ENCODE results near the gene LAMA2. TPM values are rescaled to one million over a fixed set of nuclear protein-coding genes. Genes with fewer than 3 reads are reported as not detected.

LAMA2 gene
- total and polyA plus RNA-seq, 2 donors (not counting 3 experiments of a cell fraction or from before 2014, with no cell fraction given): 0.51 to 0.75 TPM

GRCh38 chr6:129481706-129482105 lies 598.8 kb downstream of the LAMA2 start:
- no peaks in the 10 kb centered on the region for H4K20me1 ChIP-seq (replicated peaks; ENCODE audit: control insufficient read depth, extremely low read depth, insufficient read depth, low read length)
- no peaks in the 10 kb centered on the region for H3K9me1 ChIP-seq (replicated peaks; ENCODE audit: control insufficient read depth, extremely low read depth, insufficient read depth, low read length)
- H3K4me3 ChIP-seq (replicated peaks in 1 of 3; ENCODE audit: insufficient read depth in 1 of 3, low read depth in 1 of 3, low read length in 3 of 3): no peak overlapping the region
- H3K79me2 ChIP-seq (ENCODE audit: control insufficient read depth, insufficient read depth, low read length): no peaks in the 10 kb centered on the region
- TF ChIP-seq GATA2 (IDR thresholded peaks at IDR 0.05; ENCODE audit: insufficient read depth, insufficient read length, low read depth, low read length) (no peak), CTCF (IDR thresholded peaks at IDR 0.05; ENCODE audit: extremely low read depth in 1 of 2, insufficient read depth in 1 of 2, low read depth in 1 of 2, low read length in 2 of 2) (no peak), JUN (IDR thresholded peaks at IDR 0.05; ENCODE audit: borderline replicate concordance, insufficient read depth, insufficient read length, low read depth) (no peak), EZH2 (IDR thresholded peaks at IDR 0.05; ENCODE audit: borderline replicate concordance, low read depth, low read length, severe bottlenecking) (no peak), POLR2AphosphoS5 (IDR thresholded peaks at IDR 0.05; ENCODE audit: insufficient read depth, low read depth, low read length) (no peak), POLR2A (IDR thresholded peaks at IDR 0.05; ENCODE audit: low read depth, low read length) (no peak)
- FAIRE-seq (no peak), DNase-seq (ENCODE audit: low read depth, low spot score) (no peak)
- no peaks in the 10 kb centered on the region for H3K4me1 ChIP-seq (ENCODE audit: control insufficient read depth, extremely low read depth, insufficient read depth, low read length)
- H2AFZ ChIP-seq (ENCODE audit: low read depth, low read length): no peak overlapping the region
- H3K9me3 ChIP-seq (replicated peaks; ENCODE audit: control insufficient read depth, insufficient read depth, low read length): no peaks in the 10 kb centered on the region
- BruUV-seq (replicated peaks): no TSS peak
- intact Hi-C loops (cut with micrococcal nuclease): no loop called here
- ChIA-PET CTCF (no interaction called here), POLR2A (no interaction called here)
- H3K4me2 ChIP-seq (ENCODE audit: insufficient read depth, low read length): no peak overlapping the region
- dilution Hi-C loops (cut with MboI; ENCODE audit: extremely low pct_ligation_motif_present, low sequenced_read_pairs): no loop called here
- no peak overlapping the region for H3K9ac ChIP-seq (replicated peaks; ENCODE audit: extremely low read depth, insufficient read depth, low read length)
- H3K27me3 ChIP-seq (ENCODE audit: control insufficient read depth in 2 of 2, insufficient read depth in 2 of 2, low read length in 2 of 2): no peaks in the 10 kb centered on the region
- H3K36me3 ChIP-seq (ENCODE audit: control insufficient read depth in 2 of 2, extremely low read depth in 1 of 2, insufficient read depth in 2 of 2, low read length in 2 of 2): no peaks in the 10 kb centered on the region
- H3K27ac ChIP-seq (ENCODE audit: insufficient read depth, low read depth, low read length): no peak overlapping the region

- no peak for FAIRE-seq
- intact Hi-C loops (cut with micrococcal nuclease): no loop called here
These were observed 602.8 kb downstream of the LAMA2 start for GRCh38 chr6:129485746-129486145.

More at GRCh38 chr6:129485746-129486145, 602.8 kb downstream of the LAMA2 start:
- BruUV-seq (replicated peaks): no TSS peak
- dilution Hi-C loops (cut with MboI; ENCODE audit: extremely low pct_ligation_motif_present, low sequenced_read_pairs): no loop called here
- no peak overlapping the region for H3K27ac ChIP-seq (ENCODE audit: insufficient read depth, low read depth, low read length)
- no peaks in the 10 kb centered on the region for H3K9me1 ChIP-seq (replicated peaks; ENCODE audit: control insufficient read depth, extremely low read depth, insufficient read depth, low read length)
- H2AFZ ChIP-seq (ENCODE audit: low read depth, low read length): no peak overlapping the region
- no peaks in the 10 kb centered on the region for H3K27me3 ChIP-seq (ENCODE audit: control insufficient read depth in 2 of 2, insufficient read depth in 2 of 2, low read length in 2 of 2)
- no peak for DNase-seq (ENCODE audit: low read depth, low spot score)
- H3K4me1 ChIP-seq (ENCODE audit: control insufficient read depth, extremely low read depth, insufficient read depth, low read length): peaks cover 18% of the 10 kb centered on the region
- no peak overlapping the region for H3K4me3 ChIP-seq (replicated peaks in 1 of 3; ENCODE audit: insufficient read depth in 1 of 3, low read depth in 1 of 3, low read length in 3 of 3)
- H4K20me1 ChIP-seq (replicated peaks; ENCODE audit: control insufficient read depth, extremely low read depth, insufficient read depth, low read length): no peaks in the 10 kb centered on the region
- TF ChIP-seq GATA2 (IDR thresholded peaks at IDR 0.05; ENCODE audit: insufficient read depth, insufficient read length, low read depth, low read length) (no peak), POLR2AphosphoS5 (IDR thresholded peaks at IDR 0.05; ENCODE audit: insufficient read depth, low read depth, low read length) (no peak), CTCF (IDR thresholded peaks at IDR 0.05; ENCODE audit: extremely low read depth in 1 of 2, insufficient read depth in 1 of 2, low read depth in 1 of 2, low read length in 2 of 2) (no peak), JUN (IDR thresholded peaks at IDR 0.05; ENCODE audit: borderline replicate concordance, insufficient read depth, insufficient read length, low read depth) (no peak)
- H3K4me2 ChIP-seq (ENCODE audit: insufficient read depth, low read length): no peak overlapping the region
- ChIA-PET CTCF (interaction anchor here (1.6 to 2.1 kb wide), 2 partner anchors 10 to 19 kb away, joined by 5 to 6 read pairs; no protein-coding TSS in a partner anchor), POLR2A (no interaction called here)
- H3K36me3 ChIP-seq (ENCODE audit: control insufficient read depth in 2 of 2, extremely low read depth in 1 of 2, insufficient read depth in 2 of 2, low read length in 2 of 2): no peaks in the 10 kb centered on the region
- no peak overlapping the region for H3K9ac ChIP-seq (replicated peaks; ENCODE audit: extremely low read depth, insufficient read depth, low read length)
- no peaks in the 10 kb centered on the region for H3K9me3 ChIP-seq (replicated peaks; ENCODE audit: control insufficient read depth, insufficient read depth, low read length)
- H3K79me2 ChIP-seq (ENCODE audit: control insufficient read depth, insufficient read depth, low read length): no peaks in the 10 kb centered on the region

Measured in endothelial cell of umbilical vein (primary cell).